HepG2 (cell line): Measurements from ENCODE around the gene PRM3. TPM values are rescaled to one million over a fixed set of nuclear protein-coding genes. Genes with fewer than 3 reads are reported as not detected.

Experiments used
- ATF7-NPFF ChIP-seq: sonication (generic); formaldehyde crosslinking; IDR thresholded peaks from 2 replicates; pipeline ENCODE4 v1.8.1; 2023; ENCODE audit warnings: mild to moderate bottlenecking, low read depth, missing genetic modification reagents, moderate library complexity
- ELF3 ChIP-seq: IDR thresholded peaks from 2 replicates; pipeline ENCODE4 v1.6.1; 2016; ENCODE audit warnings: missing genetic modification reagents, missing compliant biosample characterization
- FOXC1 ChIP-seq: sonication (generic); formaldehyde crosslinking; IDR thresholded peaks from 2 replicates; pipeline ENCODE4 v1.8.0; 2022; ENCODE audit warnings: mild to moderate bottlenecking, missing genetic modification reagents, borderline replicate concordance
- GATAD2A ChIP-seq: IDR thresholded peaks from 2 replicates; pipeline ENCODE4 v1.6.1; 2016
- GTF3A ChIP-seq: sonication (generic); formaldehyde crosslinking; conservative IDR thresholded peaks from 2 replicates; pipeline ENCODE4 v1.4.0; 2020; ENCODE audit warnings: mild to moderate bottlenecking, missing genetic modification reagents
- MAFG ChIP-seq: sonication (generic); formaldehyde crosslinking; IDR thresholded peaks from 2 replicates; pipeline ENCODE4 v1.5.1; 2020; ENCODE audit warnings: mild to moderate bottlenecking, missing genetic modification reagents
- RORA ChIP-seq: sonication (generic); formaldehyde crosslinking; IDR thresholded peaks from 2 replicates; pipeline ENCODE4 v1.5.0; 2020; ENCODE audit warnings: mild to moderate bottlenecking, missing genetic modification reagents, moderate library complexity
- SRSF1 ChIP-seq: fragments of 200-400 bp; formaldehyde crosslinking; optimal IDR thresholded peaks from 2 replicates; pipeline ENCODE3; 2017; ENCODE audit warnings: mild to moderate bottlenecking, low read depth, low read length, moderate library complexity
- ZNF101 ChIP-seq: sonication (generic); formaldehyde crosslinking; IDR thresholded peaks from 2 replicates; pipeline ENCODE4 v1.4.0; 2020; ENCODE audit warnings: mild to moderate bottlenecking, low read depth, missing genetic modification reagents, borderline replicate concordance
- ZNF17 ChIP-seq: sonication (generic); formaldehyde crosslinking; IDR thresholded peaks from 2 replicates; pipeline ENCODE4 v1.5.0; 2020; ENCODE audit warnings: mild to moderate bottlenecking, missing genetic modification reagents
- ZNF501 ChIP-seq: sonication (generic); formaldehyde crosslinking; IDR thresholded peaks from 2 replicates; pipeline ENCODE4 v1.5.1; 2020; ENCODE audit warnings: mild to moderate bottlenecking, moderate library complexity, missing genetic modification reagents
- polyA plus RNA-seq, 8 experiments: library from polyadenylated mRNA; depleted of rRNA in 3 of 8; stranded (reverse) in 7 of 8; unstranded in 1 of 8; fragments of >200 nt; fragmentation: Illumina TruSeq in 4 of 8; extraction: Trizol in 4 of 8; gene quantifications; 2 replicates each; pipeline versions ENCODE4 v1.2.1 to v1.2.3, GENCODE V29; 2011 to 2016; ENCODE audit warnings: low read depth in 4 of 8, missing spikeins in 1 of 8, mixed read lengths in 1 of 8; ENCODE audit not compliant: insufficient read depth in 1 of 8
- total RNA-seq, 5 experiments: library from RNA; depleted of rRNA; stranded (reverse); fragments of >200 nt; fragmentation: Illumina TruSeq; extraction: Trizol; gene quantifications; 2 replicates each; pipeline ENCODE4 v1.2.3, GENCODE V29; 2016; ENCODE audit warnings: low read depth in 1 of 5
- TF ChIP-seq, protein P1 (sequence below): sonication (generic); formaldehyde crosslinking; IDR thresholded peaks from 2 replicates; pipeline ENCODE4 v1.9.0; 2022; ENCODE audit warnings: missing genetic modification reagents, mild to moderate bottlenecking, borderline replicate concordance
- TF ChIP-seq, protein P2 (sequence below): sonication (generic); formaldehyde crosslinking; IDR thresholded peaks from 2 replicates; pipeline ENCODE4 v1.4.0; 2020; ENCODE audit warnings: missing genetic modification reagents
- TF ChIP-seq, protein P3 (sequence below): sonication (generic); formaldehyde crosslinking; IDR thresholded peaks from 2 replicates; pipeline ENCODE4 v1.8.1; 2023; ENCODE audit warnings: mild to moderate bottlenecking, missing genetic modification reagents
- TF ChIP-seq, protein P4 (sequence below), 2 experiments: sonication (generic) in 1 of 2; formaldehyde crosslinking in 1 of 2; IDR thresholded peaks; 2 replicates each; pipeline versions ENCODE4 v1.6.1 to v1.9.0; 2014 to 2022; ENCODE audit warnings: antibody characterized with exemption in 1 of 2, borderline replicate concordance in 1 of 2, inconsistent platforms in 1 of 2, low read depth in 1 of 2, missing genetic modification reagents in 1 of 2

The PRM3 gene
- total and polyA plus RNA-seq, 2 of the 13 experiments (the other 11 are each of a cell fraction or from before 2014, with no cell fraction given) = not detected

DNA sequence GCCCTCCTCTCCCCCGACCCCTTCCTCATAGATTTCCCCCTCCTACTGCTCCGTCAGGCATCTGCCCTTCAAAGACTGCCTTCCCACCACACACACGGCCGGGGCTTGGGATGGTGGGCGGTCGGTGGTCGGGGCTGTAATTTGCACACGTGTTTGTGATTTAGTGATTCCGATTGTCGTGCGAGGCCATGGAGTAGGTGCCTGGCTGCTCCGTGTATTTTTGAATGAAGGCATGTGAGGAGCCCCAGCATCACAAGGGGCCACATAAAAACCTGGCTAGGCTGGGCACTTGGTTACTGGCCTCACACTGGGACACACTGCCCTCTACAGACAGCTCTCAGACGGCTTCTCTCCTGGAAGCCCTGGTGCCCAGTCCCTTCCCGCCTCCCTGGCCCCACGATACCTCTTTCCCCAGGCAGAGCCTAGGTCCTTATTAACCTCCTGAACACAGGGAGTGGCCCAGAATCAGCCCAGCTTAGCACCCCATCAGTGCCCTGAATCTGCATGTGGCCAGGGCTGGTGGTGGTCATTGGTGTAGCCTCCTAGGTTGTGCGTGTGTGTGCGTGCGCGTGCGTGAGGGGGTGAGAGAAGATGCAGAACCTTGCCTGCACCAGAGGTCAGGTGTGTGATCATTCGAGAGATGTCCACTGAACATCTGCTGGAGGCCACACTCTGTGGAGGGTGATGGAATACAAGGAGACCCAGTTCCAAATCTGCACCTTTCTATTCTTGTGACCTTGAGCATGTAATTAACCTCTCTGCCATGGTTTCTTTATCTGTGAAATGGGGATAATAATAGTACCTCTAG, 16.1 kb downstream of the PRM3 start (continued):
- TF ChIP-seq, protein P1, sequence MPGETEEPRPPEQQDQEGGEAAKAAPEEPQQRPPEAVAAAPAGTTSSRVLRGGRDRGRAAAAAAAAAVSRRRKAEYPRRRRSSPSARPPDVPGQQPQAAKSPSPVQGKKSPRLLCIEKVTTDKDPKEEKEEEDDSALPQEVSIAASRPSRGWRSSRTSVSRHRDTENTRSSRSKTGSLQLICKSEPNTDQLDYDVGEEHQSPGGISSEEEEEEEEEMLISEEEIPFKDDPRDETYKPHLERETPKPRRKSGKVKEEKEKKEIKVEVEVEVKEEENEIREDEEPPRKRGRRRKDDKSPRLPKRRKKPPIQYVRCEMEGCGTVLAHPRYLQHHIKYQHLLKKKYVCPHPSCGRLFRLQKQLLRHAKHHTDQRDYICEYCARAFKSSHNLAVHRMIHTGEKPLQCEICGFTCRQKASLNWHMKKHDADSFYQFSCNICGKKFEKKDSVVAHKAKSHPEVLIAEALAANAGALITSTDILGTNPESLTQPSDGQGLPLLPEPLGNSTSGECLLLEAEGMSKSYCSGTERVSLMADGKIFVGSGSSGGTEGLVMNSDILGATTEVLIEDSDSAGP (CRISPR knock-in tag) = peak; percentile 89
- TF ChIP-seq GTF3A (CRISPR knock-in tag) (peak; percentile 58; the same call in 1 of the 2 replicates), SRSF1 (peak; percentile 79), ATF7-NPFF (CRISPR knock-in tag) (peak; percentile 55; the same call in 1 of the 2 replicates), ZNF17 (CRISPR knock-in tag) (no peak), RORA (no peak), FOXC1 (CRISPR knock-in tag) (peak; percentile 83), ELF3 (CRISPR knock-in tag) (peak; percentile 49; the same call in 1 of the 2 replicates), ZNF101 (CRISPR knock-in tag) (no peak), GATAD2A (CRISPR knock-in tag) (peak; percentile 77), MAFG (CRISPR knock-in tag) (no peak), ZNF501 (peak; percentile 79; the same call in 1 of the 2 replicates)
- TF ChIP-seq, protein P2, sequence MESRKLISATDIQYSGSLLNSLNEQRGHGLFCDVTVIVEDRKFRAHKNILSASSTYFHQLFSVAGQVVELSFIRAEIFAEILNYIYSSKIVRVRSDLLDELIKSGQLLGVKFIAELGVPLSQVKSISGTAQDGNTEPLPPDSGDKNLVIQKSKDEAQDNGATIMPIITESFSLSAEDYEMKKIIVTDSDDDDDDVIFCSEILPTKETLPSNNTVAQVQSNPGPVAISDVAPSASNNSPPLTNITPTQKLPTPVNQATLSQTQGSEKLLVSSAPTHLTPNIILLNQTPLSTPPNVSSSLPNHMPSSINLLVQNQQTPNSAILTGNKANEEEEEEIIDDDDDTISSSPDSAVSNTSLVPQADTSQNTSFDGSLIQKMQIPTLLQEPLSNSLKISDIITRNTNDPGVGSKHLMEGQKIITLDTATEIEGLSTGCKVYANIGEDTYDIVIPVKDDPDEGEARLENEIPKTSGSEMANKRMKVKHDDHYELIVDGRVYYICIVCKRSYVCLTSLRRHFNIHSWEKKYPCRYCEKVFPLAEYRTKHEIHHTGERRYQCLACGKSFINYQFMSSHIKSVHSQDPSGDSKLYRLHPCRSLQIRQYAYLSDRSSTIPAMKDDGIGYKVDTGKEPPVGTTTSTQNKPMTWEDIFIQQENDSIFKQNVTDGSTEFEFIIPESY (CRISPR knock-in tag) = peak; percentile 63; the same call in 1 of the 2 replicates
- TF ChIP-seq, protein P3, sequence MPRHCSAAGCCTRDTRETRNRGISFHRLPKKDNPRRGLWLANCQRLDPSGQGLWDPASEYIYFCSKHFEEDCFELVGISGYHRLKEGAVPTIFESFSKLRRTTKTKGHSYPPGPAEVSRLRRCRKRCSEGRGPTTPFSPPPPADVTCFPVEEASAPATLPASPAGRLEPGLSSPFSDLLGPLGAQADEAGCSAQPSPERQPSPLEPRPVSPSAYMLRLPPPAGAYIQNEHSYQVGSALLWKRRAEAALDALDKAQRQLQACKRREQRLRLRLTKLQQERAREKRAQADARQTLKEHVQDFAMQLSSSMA = peak; percentile 86; the same call in 1 of the 2 replicates
- TF ChIP-seq, protein P4, sequence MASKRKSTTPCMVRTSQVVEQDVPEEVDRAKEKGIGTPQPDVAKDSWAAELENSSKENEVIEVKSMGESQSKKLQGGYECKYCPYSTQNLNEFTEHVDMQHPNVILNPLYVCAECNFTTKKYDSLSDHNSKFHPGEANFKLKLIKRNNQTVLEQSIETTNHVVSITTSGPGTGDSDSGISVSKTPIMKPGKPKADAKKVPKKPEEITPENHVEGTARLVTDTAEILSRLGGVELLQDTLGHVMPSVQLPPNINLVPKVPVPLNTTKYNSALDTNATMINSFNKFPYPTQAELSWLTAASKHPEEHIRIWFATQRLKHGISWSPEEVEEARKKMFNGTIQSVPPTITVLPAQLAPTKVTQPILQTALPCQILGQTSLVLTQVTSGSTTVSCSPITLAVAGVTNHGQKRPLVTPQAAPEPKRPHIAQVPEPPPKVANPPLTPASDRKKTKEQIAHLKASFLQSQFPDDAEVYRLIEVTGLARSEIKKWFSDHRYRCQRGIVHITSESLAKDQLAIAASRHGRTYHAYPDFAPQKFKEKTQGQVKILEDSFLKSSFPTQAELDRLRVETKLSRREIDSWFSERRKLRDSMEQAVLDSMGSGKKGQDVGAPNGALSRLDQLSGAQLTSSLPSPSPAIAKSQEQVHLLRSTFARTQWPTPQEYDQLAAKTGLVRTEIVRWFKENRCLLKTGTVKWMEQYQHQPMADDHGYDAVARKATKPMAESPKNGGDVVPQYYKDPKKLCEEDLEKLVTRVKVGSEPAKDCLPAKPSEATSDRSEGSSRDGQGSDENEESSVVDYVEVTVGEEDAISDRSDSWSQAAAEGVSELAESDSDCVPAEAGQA (IDR thresholded peaks at IDR 0.05; ENCODE audit: low read depth) = 0 out of 2 replicates have a peak, but pooled peaks have one; percentile 29
- TF ChIP-seq, protein P4 (CRISPR knock-in tag; IDR thresholded peaks at IDR 0.05; ENCODE audit: borderline replicate concordance) = no peak; the same call in 1 of the 2 replicates
